Upper lobe of left lung (tissue), 4 donors: Measurements from ENCODE around the gene IFT172.

Experiments used
- CTCF ChIP-seq, 6 experiments: fragments of 450-650 bp in 4 of 6; fragments of 200-600 bp in 2 of 6; sonication (generic) in 2 of 6; IDR thresholded peaks; one replicate each; pipeline ENCODE4 v1.5.1; 2016 to 2019; ENCODE audit warnings: antibody characterized with exemption in 6 of 6
- EP300 ChIP-seq, 4 donors: sonication (generic); formaldehyde crosslinking; IDR thresholded peaks; one replicate each; pipeline ENCODE4 v1.5.1; 2017; ENCODE audit warnings: antibody characterized with exemption in 4 of 4, control low read depth in 2 of 4
- POLR2A ChIP-seq, 4 donors: fragments of 450-650 bp; IDR thresholded peaks; one replicate each; pipeline ENCODE4 v1.5.1; 2016 to 2017; ENCODE audit warnings: antibody characterized with exemption in 4 of 4, mild to moderate bottlenecking in 2 of 4

- no peak for TF ChIP-seq CTCF (IDR thresholded peaks at IDR 0.05)
- no peak for TF ChIP-seq POLR2A (IDR thresholded peaks at IDR 0.05)
- TF ChIP-seq EP300 (IDR thresholded peaks at IDR 0.05) = no peak
These were observed 435 bp downstream of the IFT172 start for GRCh38 chr2:27489118-27489497.
